ENCODE results near the gene KRT74. TPM values are rescaled to one million over a fixed set of nuclear protein-coding genes. Genes with fewer than 3 reads are reported as not detected.

KRT74 gene
- total RNA-seq, 1 donor from 2014 or later, result not detected

DNA sequence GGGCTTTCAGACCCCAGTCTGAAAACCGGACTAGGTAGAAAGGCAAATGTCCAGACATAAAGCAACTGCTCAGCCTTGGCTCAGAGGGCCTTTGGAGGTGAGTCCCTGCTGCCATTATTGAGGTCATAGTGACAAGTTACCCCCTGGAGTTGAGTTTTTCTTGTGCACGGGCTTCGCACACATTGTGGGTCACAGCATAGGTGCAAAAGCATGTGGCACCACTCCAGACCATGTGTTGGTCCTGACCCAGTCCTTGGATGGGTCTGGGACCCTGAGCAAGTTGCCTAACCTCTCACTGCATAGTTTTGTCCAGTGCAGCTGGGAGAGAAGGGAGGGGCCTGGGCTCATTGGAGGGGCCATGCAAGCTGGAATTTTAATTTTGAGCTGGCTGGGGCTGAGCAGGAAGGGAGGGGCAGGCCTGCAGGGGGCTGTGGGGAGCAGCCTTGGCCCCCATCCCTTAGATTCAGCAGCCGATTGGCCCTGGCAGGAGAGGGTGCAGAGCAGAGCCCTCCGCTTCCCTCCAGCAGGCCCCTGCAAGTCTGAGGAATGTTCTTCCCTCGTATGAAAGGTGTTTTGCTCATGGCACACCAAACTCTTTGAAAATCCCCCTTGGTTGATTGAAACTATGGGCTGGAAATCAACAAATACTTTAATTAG lies 49.3 kb downstream of the KRT74 start:
- Mint-ChIP-seq H3K36me3 (no peaks in the 10 kb centered on the region), H3K27me3 (peaks cover 4% of the 10 kb centered on the region), H3K27ac (no peak overlapping the region), H3K9me3 (no peaks in the 10 kb centered on the region), H3K4me3 (no peak overlapping the region), H3K4me1 (ENCODE audit: unreplicated experiment) (no peaks in the 10 kb centered on the region)
- TF ChIP-seq CTCF (conservative IDR thresholded peaks at IDR 0.05), result no peak
- peak; percentile 15 for DNase-seq (ENCODE audit: extremely low spot score, unreplicated experiment)

GRCh38 chr12:52523824-52524223 lies 49.8 kb downstream of the KRT74 start:
- no peak overlapping the region for H3K4me3 Mint-ChIP-seq
- peak; percentile 52 for DNase-seq (ENCODE audit: extremely low spot score, unreplicated experiment)
- no peaks in the 10 kb centered on the region for H3K4me1 Mint-ChIP-seq (ENCODE audit: unreplicated experiment)

GRCh38 chr12:52522346-52523011 lies 51.2 kb downstream of the KRT74 start:
- no peak for TF ChIP-seq CTCF (conservative IDR thresholded peaks at IDR 0.05)
- Mint-ChIP-seq H3K36me3 (no peaks in the 10 kb centered on the region), H3K9me3 (no peaks in the 10 kb centered on the region), H3K27me3 (peaks cover 9% of the 10 kb centered on the region), H3K27ac (no peak overlapping the region), H3K4me1 (ENCODE audit: unreplicated experiment) (no peaks in the 10 kb centered on the region), H3K4me3 (no peak overlapping the region)
- peak; percentile 34 for DNase-seq (ENCODE audit: extremely low spot score, unreplicated experiment)

More at GRCh38 chr12:52523824-52524223, 49.8 kb downstream of the KRT74 start:
- TF ChIP-seq CTCF (conservative IDR thresholded peaks at IDR 0.05), result no peak
- H3K9me3 Mint-ChIP-seq, result no peaks in the 10 kb centered on the region
- H3K27me3 Mint-ChIP-seq, result peaks cover 9% of the 10 kb centered on the region
- H3K36me3 Mint-ChIP-seq, result no peaks in the 10 kb centered on the region
- no peak overlapping the region for H3K27ac Mint-ChIP-seq

DNA sequence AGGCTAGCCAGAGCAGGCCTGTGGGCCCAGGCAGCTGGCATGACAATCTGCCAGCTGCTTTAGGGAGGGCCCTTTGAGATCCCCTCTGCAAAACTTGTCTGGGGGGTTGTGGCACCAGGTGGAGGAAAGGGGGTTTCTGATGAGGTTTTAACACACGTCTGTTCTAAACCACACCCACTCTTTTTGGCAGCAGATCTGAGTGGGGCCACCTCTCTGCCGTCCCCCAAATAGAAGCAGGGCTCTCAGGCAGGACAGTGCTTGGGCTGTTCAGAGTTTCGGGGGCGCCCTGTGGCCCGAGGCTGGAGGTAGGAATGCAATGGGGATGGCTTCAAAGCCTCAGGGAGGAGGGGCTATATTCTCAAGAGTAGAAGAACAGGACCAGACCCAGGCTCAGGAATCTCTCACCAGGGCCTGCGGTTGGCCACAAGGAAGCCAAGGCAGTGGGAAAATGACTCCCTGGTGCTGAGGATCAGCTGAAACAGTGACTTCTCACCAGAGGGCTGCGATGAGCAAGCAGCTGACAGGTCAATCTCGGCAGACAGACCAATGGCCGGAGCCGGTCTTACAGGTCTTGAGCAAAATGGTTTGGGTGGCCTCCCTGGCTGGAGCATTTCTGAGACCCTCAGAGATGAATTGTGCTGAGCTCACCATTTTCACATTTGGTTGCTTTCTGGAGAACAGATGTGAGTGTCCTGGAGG lies 51.9 kb downstream of the KRT74 start:
- no peak for TF ChIP-seq CTCF (conservative IDR thresholded peaks at IDR 0.05)
- Mint-ChIP-seq H3K27ac (no peak overlapping the region), H3K9me3 (no peaks in the 10 kb centered on the region), H3K27me3 (peaks cover 9% of the 10 kb centered on the region), H3K4me1 (ENCODE audit: unreplicated experiment) (no peaks in the 10 kb centered on the region), H3K36me3 (no peaks in the 10 kb centered on the region), H3K4me3 (no peak overlapping the region)
- DNase-seq (ENCODE audit: extremely low spot score, unreplicated experiment), result peak; percentile 58

DNA sequence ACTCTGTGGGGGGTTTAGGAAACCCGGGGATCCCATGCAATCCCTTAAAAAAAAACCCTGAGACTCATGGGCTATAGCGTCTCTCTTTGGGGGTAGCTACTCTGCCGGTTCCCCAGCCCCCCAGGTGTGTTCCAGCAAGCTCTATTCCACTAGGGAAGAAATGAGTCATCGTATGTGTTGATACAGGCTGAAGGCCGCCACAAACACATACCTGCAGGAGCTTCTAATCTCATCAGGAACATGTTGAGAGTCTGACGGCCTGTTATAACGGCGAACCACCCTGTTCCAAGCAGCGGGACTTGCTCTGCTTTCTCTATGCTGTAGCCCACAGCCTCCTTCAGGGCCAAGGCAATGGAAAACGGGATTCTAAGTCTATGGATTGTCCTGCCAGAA lies 52.5 kb downstream of the KRT74 start:
- Mint-ChIP-seq H3K27me3 (peaks cover 9% of the 10 kb centered on the region), H3K27ac (no peak overlapping the region), H3K9me3 (no peaks in the 10 kb centered on the region), H3K4me3 (no peak overlapping the region), H3K4me1 (ENCODE audit: unreplicated experiment) (no peaks in the 10 kb centered on the region), H3K36me3 (no peaks in the 10 kb centered on the region)
- TF ChIP-seq CTCF (conservative IDR thresholded peaks at IDR 0.05), result no peak
- peak; percentile 48 for DNase-seq (ENCODE audit: extremely low spot score, unreplicated experiment)

Measured in type B pancreatic cell (in vitro differentiated cells).